DND-41 (cell line): ENCODE measurements around the gene SH3BGRL3.

Experiments used
- ATAC-seq: fragments of 200-7000 bp; cut with Tn5 transposase; 3 replicates; pipeline ENCODE4 v1.9.1; 2021; ENCODE audit warnings: low read depth; ENCODE audit not compliant: insufficient read depth
- DNase-seq: peaks from one replicate; pipeline ENCODE4 v3.0.0-alpha.2; 2020
- H2AFZ ChIP-seq: 2 replicates; pipeline ENCODE4 v1.6.0; 2012; ENCODE audit warnings: low read depth, low read length
- H3K27ac ChIP-seq: 2 replicates; pipeline ENCODE4 v1.5.1; 2012; ENCODE audit warnings: low read length, inconsistent platforms
- H3K27me3 ChIP-seq: fragments of 200-600 bp; sonication (generic); 2 replicates; pipeline ENCODE4 v1.6.0; 2012; ENCODE audit warnings: low read length, mild to moderate bottlenecking, inconsistent platforms; ENCODE audit not compliant: insufficient read depth, poor library complexity
- H3K36me3 ChIP-seq: 2 replicates; pipeline ENCODE4 v1.5.1; 2012; ENCODE audit warnings: low read length, inconsistent platforms; ENCODE audit not compliant: insufficient read depth
- H3K4me1 ChIP-seq: 2 replicates; pipeline ENCODE4 v1.5.1; 2012; ENCODE audit warnings: mild to moderate bottlenecking, low read length; ENCODE audit not compliant: insufficient read depth
- H3K4me2 ChIP-seq: 2 replicates; pipeline ENCODE4 v1.6.0; 2012; ENCODE audit warnings: mild to moderate bottlenecking, moderate library complexity, low read length, inconsistent platforms; ENCODE audit not compliant: insufficient read depth
- H3K4me3 ChIP-seq, 2 experiments: fragments of 200-600 bp in 1 of 2; shearing (Covaris generic) in 1 of 2; 2 replicates each; pipeline ENCODE4 v1.5.1; 2012 to 2016; ENCODE audit warnings: inconsistent platforms in 2 of 2, low read length in 2 of 2, mild to moderate bottlenecking in 2 of 2, low read depth in 1 of 2, moderate library complexity in 1 of 2
- H3K79me2 ChIP-seq: 2 replicates; pipeline ENCODE4 v1.6.0; 2012; ENCODE audit warnings: low read length, inconsistent platforms; ENCODE audit not compliant: insufficient read depth
- H3K9ac ChIP-seq: 2 replicates; pipeline ENCODE4 v1.6.0; 2012; ENCODE audit warnings: low read depth, mild to moderate bottlenecking, inconsistent platforms, low read length, moderate library complexity
- H3K9me3 ChIP-seq: 2 replicates; pipeline ENCODE4 v1.5.1; 2012; ENCODE audit warnings: low read length, moderate library complexity, mild to moderate bottlenecking, inconsistent platforms; ENCODE audit not compliant: insufficient read depth, severe bottlenecking
- H4K20me1 ChIP-seq: 2 replicates; pipeline ENCODE4 v1.6.0; 2012; ENCODE audit warnings: low read length; ENCODE audit not compliant: insufficient read depth
- EZH2 ChIP-seq: IDR thresholded peaks from 3 replicates; pipeline ENCODE4 v1.6.1; 2012; ENCODE audit warnings: borderline replicate concordance, low read depth, mild to moderate bottlenecking, moderate library complexity, low read length, inconsistent platforms; ENCODE audit not compliant: severe bottlenecking
- TF ChIP-seq, protein P1 (sequence below): IDR thresholded peaks from 2 replicates; pipeline ENCODE4 v1.5.1; 2012; ENCODE audit warnings: borderline replicate concordance, low read length, moderate library complexity, mild to moderate bottlenecking; ENCODE audit not compliant: poor library complexity, severe bottlenecking; ENCODE audit errors: extremely low read depth

The SH3BGRL3 gene

DNA sequence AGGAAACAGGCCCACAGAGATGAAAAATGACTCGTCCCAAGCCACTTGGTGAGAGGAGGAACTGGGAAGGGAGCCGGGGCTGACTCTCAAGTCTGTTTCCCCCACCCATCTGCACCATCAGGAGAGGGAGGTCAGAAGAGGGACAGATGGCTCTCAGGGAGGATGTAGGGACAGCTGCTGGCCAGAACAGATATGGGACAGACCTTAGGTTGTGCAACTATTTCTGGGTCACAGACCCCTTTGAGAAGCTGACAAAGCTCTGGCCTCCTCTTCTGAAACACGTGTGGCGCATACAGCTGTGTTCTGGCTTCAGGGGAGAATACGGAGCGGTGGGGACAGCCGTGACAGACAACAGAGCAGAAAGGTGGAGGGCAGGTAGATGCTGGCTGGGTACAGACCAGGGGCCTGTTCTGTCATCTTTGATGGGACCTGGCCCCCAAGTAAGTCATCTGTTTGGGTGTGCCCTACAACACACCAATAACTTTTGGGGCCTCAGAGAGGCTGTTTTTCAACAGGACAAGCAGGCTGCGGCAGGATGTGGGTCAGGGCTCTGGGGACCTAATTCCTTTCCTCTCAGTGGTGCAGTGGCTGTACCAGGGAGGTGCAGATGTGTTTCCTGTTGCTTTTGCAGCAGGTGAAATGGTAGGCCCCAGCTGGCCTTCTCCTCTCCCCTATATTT lies 7.3 kb downstream of the SH3BGRL3 start:
- Histone ChIP-seq H3K9me3 (no peaks in the 10 kb centered on the region), H3K36me3 (peaks cover 23% of the 10 kb centered on the region), H3K79me2 (no peaks in the 10 kb centered on the region), H3K9ac (peak overlapping the region; percentile 45), H2AFZ (no peak overlapping the region), H3K4me3 (peak overlapping the region in 1 of 2 experiments; percentile 1; a peak in 1 of 4 replicates), H3K4me1 (peaks cover 82% of the 10 kb centered on the region), H3K27ac (peak overlapping the region; percentile 93), H3K27me3 (no peaks in the 10 kb centered on the region), H4K20me1 (no peaks in the 10 kb centered on the region), H3K4me2 (peak overlapping the region; percentile 31)
- DNase-seq (peak; percentile 91), ATAC-seq (peak; percentile 74)
- TF ChIP-seq EZH2, result no peak
- TF ChIP-seq, protein P1, sequence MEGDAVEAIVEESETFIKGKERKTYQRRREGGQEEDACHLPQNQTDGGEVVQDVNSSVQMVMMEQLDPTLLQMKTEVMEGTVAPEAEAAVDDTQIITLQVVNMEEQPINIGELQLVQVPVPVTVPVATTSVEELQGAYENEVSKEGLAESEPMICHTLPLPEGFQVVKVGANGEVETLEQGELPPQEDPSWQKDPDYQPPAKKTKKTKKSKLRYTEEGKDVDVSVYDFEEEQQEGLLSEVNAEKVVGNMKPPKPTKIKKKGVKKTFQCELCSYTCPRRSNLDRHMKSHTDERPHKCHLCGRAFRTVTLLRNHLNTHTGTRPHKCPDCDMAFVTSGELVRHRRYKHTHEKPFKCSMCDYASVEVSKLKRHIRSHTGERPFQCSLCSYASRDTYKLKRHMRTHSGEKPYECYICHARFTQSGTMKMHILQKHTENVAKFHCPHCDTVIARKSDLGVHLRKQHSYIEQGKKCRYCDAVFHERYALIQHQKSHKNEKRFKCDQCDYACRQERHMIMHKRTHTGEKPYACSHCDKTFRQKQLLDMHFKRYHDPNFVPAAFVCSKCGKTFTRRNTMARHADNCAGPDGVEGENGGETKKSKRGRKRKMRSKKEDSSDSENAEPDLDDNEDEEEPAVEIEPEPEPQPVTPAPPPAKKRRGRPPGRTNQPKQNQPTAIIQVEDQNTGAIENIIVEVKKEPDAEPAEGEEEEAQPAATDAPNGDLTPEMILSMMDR, result peak; percentile 7

DNA sequence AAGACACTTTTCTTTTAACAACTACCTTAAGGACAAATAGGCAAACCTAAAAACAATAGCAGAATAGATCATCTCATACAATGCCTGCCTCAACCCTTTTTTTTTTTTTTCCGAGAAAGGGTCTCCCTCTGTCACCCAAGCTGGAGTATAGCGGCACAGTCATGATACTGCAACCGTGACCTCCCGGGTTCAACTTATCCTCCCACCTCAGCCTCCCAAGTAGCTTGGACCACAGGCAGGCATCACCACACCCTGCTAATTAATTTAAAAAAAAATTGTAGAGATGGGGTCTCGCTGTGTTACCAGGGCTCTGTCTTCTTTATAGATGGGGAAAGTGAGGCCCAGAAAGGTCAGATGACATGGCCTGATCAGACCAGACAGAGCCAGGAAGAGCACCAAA lies 7.9 kb downstream of the SH3BGRL3 start:
- peaks cover 82% of the 10 kb centered on the region for H3K4me1 ChIP-seq
- no peaks in the 10 kb centered on the region for H3K9me3 ChIP-seq
- TF ChIP-seq EZH2, result no peak
- TF ChIP-seq, protein P1, result no peak
- H3K9ac ChIP-seq, result peak overlapping the region; percentile 45
- H3K4me3 ChIP-seq, result no peak overlapping the region
- peaks cover 18% of the 10 kb centered on the region; the same call in 1 of the 2 replicates for H3K36me3 ChIP-seq
- peak overlapping the region; percentile 31 for H3K4me2 ChIP-seq
- no peak for ATAC-seq
- no peaks in the 10 kb centered on the region for H3K79me2 ChIP-seq
- H3K27me3 ChIP-seq, result no peaks in the 10 kb centered on the region
- peak; percentile 33 for DNase-seq
- no peak overlapping the region for H2AFZ ChIP-seq
- H4K20me1 ChIP-seq, result no peaks in the 10 kb centered on the region
- H3K27ac ChIP-seq, result peak overlapping the region; percentile 93

DNA sequence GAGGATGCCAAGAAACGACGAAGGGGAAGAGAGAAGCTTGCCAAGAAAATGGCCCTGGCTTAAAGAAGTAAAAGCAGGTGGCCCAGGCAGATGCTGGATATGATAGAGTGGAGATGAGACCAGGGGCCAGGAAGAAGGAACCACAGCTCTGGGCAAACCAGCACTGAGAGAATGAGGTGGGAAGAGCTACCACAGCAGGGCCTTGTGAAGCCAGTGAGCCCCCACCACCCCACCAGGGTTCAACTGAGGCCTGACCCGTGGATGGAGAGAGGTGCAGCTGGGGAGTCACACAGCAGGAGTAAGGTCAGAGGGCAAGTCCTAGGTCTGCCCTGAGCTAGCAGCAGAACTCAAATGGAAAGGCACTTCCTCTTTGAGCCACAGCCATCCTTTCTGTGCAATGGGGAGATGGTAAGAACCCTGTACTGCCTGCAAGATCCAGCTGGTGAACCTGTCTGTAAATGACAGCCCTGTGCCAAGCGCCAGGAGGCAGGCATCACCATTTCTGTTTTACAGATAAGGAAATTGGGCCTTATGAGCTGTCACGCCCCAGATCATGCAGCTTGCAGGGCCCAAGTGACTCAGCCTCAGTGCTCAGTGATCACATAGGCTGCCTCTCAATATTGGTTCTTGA lies 8.5 kb downstream of the SH3BGRL3 start:
- no peaks in the 10 kb centered on the region for H3K27me3 ChIP-seq
- H3K9ac ChIP-seq, result peak overlapping the region; percentile 45
- peaks cover 82% of the 10 kb centered on the region for H3K4me1 ChIP-seq
- no peaks in the 10 kb centered on the region for H4K20me1 ChIP-seq
- TF ChIP-seq, protein P1, result no peak
- TF ChIP-seq EZH2, result no peak
- H3K36me3 ChIP-seq, result peaks cover 13% of the 10 kb centered on the region; the same call in 1 of the 2 replicates
- H3K27ac ChIP-seq, result peak overlapping the region; percentile 93
- H3K4me2 ChIP-seq, result peak overlapping the region; percentile 29; the same call in 1 of the 2 replicates
- ATAC-seq (peak; percentile 38), DNase-seq (peak; percentile 74)
- H2AFZ ChIP-seq, result no peak overlapping the region
- no peaks in the 10 kb centered on the region for H3K9me3 ChIP-seq
- no peaks in the 10 kb centered on the region for H3K79me2 ChIP-seq
- H3K4me3 ChIP-seq, result no peak overlapping the region; a peak in 1 of 4 replicates
